Measurements from ENCODE around the gene BHMT.

Gene BHMT, protein sequence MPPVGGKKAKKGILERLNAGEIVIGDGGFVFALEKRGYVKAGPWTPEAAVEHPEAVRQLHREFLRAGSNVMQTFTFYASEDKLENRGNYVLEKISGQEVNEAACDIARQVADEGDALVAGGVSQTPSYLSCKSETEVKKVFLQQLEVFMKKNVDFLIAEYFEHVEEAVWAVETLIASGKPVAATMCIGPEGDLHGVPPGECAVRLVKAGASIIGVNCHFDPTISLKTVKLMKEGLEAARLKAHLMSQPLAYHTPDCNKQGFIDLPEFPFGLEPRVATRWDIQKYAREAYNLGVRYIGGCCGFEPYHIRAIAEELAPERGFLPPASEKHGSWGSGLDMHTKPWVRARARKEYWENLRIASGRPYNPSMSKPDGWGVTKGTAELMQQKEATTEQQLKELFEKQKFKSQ

DNA sequence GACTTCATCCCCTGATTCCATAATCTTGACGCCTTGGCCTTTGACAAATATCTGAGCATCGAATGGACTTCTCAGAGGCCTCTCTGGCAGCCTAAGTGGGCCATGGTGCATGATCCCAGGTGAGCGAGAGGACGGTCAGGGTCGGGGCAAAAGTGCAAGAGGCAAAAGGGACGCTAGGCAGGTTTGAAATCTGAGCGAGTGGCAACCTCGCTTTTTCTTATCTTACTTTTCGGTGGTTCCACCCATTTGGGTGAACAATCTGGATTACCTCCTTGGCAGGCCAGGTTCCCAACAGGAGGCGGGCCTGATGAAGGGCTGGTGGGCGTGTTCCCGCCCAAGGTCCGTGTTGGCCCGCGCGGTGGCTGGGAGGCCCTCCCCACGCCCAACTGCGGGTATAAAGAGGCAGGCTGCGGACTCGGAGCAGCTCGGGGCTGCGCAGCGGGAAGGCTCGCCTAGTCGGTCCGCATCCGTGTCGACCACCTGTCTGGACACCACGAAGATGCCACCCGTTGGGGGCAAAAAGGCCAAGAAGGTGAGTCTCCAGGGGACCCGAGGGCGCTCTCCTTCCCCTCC, at the start of gene BHMT:
Gene BHMT, plus strand, starts transcription at position 423 of the 573 bp plus-strand sequence. Its CDS starts 77 bp downstream, at position 500.
- no peak within 1 kb of the TSS for H3K4me3 ChIP-seq (ENCODE audit: low read depth, low read length)
- H3K27ac ChIP-seq: no peak within 1 kb of the TSS
- no peaks in the 10 kb centered on the region for H3K79me2 ChIP-seq
- no peaks in the 10 kb centered on the region for H3K36me3 ChIP-seq (ENCODE audit: control insufficient read depth, insufficient read depth, low read length)
- no peak within 1 kb of the TSS for H3K9ac ChIP-seq
- H2AFZ ChIP-seq: peak within 1 kb of the TSS; percentile 50
- no peak within 1 kb of the TSS for H3K4me2 ChIP-seq (ENCODE audit: low read length)
- peaks cover 3% of the 10 kb centered on the region for H3K27me3 ChIP-seq (ENCODE audit: control insufficient read depth, insufficient read depth, low read length)
- no peaks in the 10 kb centered on the region for H3K4me1 ChIP-seq
- no peaks in the 10 kb centered on the region for H3K9me3 ChIP-seq (ENCODE audit: control insufficient read depth, low read length)
- TF ChIP-seq, protein P1, sequence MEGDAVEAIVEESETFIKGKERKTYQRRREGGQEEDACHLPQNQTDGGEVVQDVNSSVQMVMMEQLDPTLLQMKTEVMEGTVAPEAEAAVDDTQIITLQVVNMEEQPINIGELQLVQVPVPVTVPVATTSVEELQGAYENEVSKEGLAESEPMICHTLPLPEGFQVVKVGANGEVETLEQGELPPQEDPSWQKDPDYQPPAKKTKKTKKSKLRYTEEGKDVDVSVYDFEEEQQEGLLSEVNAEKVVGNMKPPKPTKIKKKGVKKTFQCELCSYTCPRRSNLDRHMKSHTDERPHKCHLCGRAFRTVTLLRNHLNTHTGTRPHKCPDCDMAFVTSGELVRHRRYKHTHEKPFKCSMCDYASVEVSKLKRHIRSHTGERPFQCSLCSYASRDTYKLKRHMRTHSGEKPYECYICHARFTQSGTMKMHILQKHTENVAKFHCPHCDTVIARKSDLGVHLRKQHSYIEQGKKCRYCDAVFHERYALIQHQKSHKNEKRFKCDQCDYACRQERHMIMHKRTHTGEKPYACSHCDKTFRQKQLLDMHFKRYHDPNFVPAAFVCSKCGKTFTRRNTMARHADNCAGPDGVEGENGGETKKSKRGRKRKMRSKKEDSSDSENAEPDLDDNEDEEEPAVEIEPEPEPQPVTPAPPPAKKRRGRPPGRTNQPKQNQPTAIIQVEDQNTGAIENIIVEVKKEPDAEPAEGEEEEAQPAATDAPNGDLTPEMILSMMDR (IDR thresholded peaks at IDR 0.05): no peak

DNA sequence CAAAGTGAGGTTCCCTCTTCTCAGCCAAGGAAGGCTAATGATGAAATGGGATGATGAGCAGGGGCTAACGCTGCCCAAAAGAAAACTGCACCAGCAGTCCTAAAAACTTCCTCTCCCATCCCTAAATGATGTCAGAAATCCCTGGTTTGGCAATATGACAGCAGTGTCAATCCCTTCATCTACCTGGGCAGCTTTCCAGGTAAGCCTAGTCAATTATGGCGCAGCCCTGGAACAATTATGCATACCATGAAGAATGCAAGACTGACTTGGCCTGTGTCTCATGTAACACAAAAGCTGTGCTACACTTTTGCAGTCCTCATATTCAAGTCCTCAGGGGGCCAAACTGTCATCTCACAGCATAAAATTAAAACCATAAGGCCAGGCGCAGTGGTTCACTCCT, 49.2 kb upstream of the BHMT start:
- H3K79me2 ChIP-seq: no peaks in the 10 kb centered on the region
- no peaks in the 10 kb centered on the region for H3K27me3 ChIP-seq (ENCODE audit: control insufficient read depth, insufficient read depth, low read length)
- no peaks in the 10 kb centered on the region for H3K36me3 ChIP-seq (ENCODE audit: control insufficient read depth, insufficient read depth, low read length)
- H2AFZ ChIP-seq: no peak overlapping the region
- no peak overlapping the region for H3K27ac ChIP-seq
- H3K4me2 ChIP-seq (ENCODE audit: low read length): no peak overlapping the region
- H3K4me3 ChIP-seq (ENCODE audit: low read depth, low read length): no peak overlapping the region
- no peaks in the 10 kb centered on the region for H3K9me3 ChIP-seq (ENCODE audit: control insufficient read depth, low read length)
- no peak overlapping the region for H3K9ac ChIP-seq
- TF ChIP-seq, protein P1 (IDR thresholded peaks at IDR 0.05): no peak
- no peaks in the 10 kb centered on the region for H3K4me1 ChIP-seq

DNA sequence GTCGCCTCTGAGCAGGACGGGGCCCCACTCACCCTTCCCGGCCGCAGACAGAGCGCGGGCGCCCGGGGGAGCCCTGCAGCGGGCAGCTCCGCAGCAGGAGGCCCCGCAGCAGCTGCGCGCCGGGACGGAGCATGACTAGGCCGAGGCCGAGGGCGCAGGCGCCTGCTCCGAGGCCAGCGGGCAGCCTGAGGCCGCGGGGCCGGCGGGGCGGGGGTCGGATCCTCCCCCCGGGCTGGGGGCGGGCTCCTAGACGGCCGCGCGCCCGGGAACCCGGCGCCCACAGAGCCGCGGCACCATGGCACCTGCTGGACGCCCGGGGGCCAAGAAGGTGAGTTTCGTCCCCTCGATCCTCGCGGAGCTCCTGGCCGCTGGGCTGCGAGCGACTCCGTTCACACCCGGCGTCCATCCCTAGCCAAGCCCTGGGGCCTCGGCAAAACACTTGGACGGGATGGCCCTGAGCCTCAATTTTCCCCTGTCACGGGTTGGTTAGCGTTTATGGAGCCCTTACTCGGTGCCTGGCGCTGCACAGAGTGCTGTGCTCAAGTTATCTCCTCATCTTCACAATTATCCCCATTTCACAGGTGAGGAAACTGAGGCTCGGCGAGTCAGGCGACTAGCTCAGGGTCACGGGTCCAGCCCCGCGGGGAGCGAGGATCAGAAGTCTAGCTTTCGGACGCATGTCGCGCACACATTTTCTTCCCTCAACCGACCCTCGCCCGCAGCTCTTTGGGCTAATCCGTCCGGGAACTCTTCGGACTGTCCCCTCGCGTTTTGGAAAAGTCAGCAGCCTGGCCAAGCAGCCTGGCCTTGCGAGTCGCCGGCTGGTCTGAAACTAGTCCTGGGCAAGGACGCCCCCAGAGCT, 41.9 kb upstream of the BHMT start, which contains the start of the genes BHMT2 and DMGDH:
Gene BHMT2, plus strand, starts transcription at position 280 of the 862 bp plus-strand sequence. Its CDS starts 16 bp downstream, at position 296.
Gene DMGDH, minus strand, starts transcription at position 187 of the 862 bp plus-strand sequence. Its CDS starts 54 bp downstream, at position 133.
- H3K79me2 ChIP-seq: no peaks in the 10 kb centered on the region
- no peaks in the 10 kb centered on the region for H3K9me3 ChIP-seq (ENCODE audit: control insufficient read depth, low read length)
- peak within 1 kb of the TSS; percentile 86 for H2AFZ ChIP-seq
- no peaks in the 10 kb centered on the region for H3K36me3 ChIP-seq (ENCODE audit: control insufficient read depth, insufficient read depth, low read length)
- H3K27ac ChIP-seq: peak within 1 kb of the TSS; percentile 27
- TF ChIP-seq, protein P1 (IDR thresholded peaks at IDR 0.05): no peak
- no peak within 1 kb of the TSS for H3K4me2 ChIP-seq (ENCODE audit: low read length)
- no peaks in the 10 kb centered on the region for H3K27me3 ChIP-seq (ENCODE audit: control insufficient read depth, insufficient read depth, low read length)
- no peak within 1 kb of the TSS for H3K9ac ChIP-seq
- peak within 1 kb of the TSS; percentile 16 for H3K4me3 ChIP-seq (ENCODE audit: low read depth, low read length)
- no peaks in the 10 kb centered on the region for H3K4me1 ChIP-seq

DNA sequence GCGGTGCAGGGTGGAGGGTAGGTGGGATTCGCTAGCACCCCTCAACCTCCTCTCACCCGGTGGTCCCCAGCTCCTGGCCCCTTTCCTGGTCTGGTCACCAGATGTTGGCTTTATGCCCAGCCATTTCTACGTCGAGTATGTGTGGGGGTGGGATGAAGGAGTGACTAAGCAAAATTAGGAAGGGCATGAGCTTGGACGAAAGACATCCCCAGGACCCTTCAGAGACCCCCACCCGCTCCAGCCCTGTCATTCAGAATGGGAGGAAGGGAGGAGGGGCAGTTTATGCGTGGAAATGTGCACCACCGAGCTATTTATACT, 41.3 kb upstream of the BHMT start:
- H2AFZ ChIP-seq: no peak overlapping the region
- no peaks in the 10 kb centered on the region for H3K27me3 ChIP-seq (ENCODE audit: control insufficient read depth, insufficient read depth, low read length)
- no peaks in the 10 kb centered on the region for H3K4me1 ChIP-seq
- H3K36me3 ChIP-seq (ENCODE audit: control insufficient read depth, insufficient read depth, low read length): no peaks in the 10 kb centered on the region
- no peak overlapping the region for H3K4me3 ChIP-seq (ENCODE audit: low read depth, low read length)
- no peak overlapping the region for H3K4me2 ChIP-seq (ENCODE audit: low read length)
- TF ChIP-seq, protein P1 (IDR thresholded peaks at IDR 0.05): no peak
- H3K9ac ChIP-seq: no peak overlapping the region
- H3K9me3 ChIP-seq (ENCODE audit: control insufficient read depth, low read length): no peaks in the 10 kb centered on the region
- H3K27ac ChIP-seq: peak overlapping the region; percentile 27
- H3K79me2 ChIP-seq: no peaks in the 10 kb centered on the region

Measured in parathyroid adenoma (tissue), 2 donors.